Measurements from ENCODE around the gene SP9.

DNA sequence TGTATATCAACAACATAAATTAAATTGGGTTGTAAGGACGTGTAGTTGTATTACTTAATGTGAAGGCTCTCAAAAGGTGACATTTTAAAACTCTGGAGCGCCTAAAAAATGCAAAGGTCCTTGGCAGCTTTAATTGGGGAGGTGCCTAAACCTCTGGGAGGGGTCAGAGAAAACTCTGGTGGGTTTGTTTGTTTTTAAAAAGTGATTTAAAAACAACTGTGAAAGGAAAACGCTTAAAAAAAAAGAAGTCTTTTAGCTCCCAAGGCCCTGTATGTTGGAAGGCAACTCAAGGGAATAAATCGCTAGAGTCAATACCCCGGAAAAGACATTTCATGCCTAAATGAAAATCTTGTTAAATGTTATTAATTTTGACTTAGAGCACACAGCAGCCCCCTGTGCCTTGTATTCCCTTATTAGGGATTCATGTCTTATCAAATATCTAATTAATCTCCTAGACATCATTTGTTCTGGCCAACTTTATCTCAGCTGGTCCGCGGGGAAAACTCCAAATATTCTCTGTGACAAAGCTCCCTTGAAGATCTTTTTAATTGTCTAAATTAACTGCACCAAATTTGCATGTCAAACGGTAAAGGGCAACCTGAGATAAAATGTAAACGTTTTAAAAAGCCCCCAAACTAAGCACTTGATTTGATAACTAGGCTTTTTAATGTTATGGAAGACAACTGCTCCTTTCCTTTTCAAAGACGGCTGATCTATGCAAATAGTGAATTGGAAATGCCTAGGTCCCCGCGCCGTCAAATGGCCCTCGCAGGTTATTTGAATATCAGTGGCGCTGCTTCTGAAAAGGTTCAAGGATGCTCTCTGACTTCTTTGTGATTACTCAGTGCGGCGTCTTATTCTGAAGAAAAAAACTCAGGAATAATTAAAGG, 4.2 kb downstream of the SP9 start:
- TF ChIP-seq, protein P1, sequence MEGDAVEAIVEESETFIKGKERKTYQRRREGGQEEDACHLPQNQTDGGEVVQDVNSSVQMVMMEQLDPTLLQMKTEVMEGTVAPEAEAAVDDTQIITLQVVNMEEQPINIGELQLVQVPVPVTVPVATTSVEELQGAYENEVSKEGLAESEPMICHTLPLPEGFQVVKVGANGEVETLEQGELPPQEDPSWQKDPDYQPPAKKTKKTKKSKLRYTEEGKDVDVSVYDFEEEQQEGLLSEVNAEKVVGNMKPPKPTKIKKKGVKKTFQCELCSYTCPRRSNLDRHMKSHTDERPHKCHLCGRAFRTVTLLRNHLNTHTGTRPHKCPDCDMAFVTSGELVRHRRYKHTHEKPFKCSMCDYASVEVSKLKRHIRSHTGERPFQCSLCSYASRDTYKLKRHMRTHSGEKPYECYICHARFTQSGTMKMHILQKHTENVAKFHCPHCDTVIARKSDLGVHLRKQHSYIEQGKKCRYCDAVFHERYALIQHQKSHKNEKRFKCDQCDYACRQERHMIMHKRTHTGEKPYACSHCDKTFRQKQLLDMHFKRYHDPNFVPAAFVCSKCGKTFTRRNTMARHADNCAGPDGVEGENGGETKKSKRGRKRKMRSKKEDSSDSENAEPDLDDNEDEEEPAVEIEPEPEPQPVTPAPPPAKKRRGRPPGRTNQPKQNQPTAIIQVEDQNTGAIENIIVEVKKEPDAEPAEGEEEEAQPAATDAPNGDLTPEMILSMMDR (conservative IDR thresholded peaks at IDR 0.05 in 1 of 2, IDR thresholded peaks at IDR 0.05 in 1 of 2; ENCODE audit: extremely low read depth in 1 of 2, insufficient read depth in 1 of 2, low read depth in 1 of 2, low read length in 2 of 2): no peak
- TF ChIP-seq EZH2 (IDR thresholded peaks at IDR 0.05; ENCODE audit: borderline replicate concordance, low read length): peak; percentile 81

Measured in mammary epithelial cell (primary cell).